Limb (tissue), 2 donors: Measurements from ENCODE around the gene CHAF1A.

Experiments
- DNase-seq, 2 donors: peaks; one replicate each; pipeline ENCODE4 v3.0.0-alpha.2; 2016; ENCODE audit errors: extremely low spot score in 2 of 2

The CHAF1A gene

DNA sequence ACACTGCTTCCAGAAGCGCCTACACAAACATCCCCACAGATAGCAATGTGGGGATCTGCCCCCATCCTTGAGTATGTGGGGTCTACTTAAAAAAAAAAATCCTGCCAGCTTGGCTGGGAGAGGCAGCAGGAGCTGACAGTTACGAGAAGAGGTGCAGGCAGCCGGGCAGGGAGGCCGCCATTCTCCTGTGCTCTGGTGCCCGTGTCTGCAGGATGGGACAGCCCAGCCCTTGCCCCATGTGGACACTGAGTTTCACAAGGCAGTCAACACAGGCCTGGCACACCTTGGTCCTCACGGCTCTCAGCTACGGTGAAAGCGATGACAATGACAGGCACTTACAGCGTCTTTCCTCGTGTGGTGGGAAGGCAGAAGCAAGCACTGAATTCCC is 35.1 kb upstream of the CHAF1A start:
- DNase-seq = no peak

DNA sequence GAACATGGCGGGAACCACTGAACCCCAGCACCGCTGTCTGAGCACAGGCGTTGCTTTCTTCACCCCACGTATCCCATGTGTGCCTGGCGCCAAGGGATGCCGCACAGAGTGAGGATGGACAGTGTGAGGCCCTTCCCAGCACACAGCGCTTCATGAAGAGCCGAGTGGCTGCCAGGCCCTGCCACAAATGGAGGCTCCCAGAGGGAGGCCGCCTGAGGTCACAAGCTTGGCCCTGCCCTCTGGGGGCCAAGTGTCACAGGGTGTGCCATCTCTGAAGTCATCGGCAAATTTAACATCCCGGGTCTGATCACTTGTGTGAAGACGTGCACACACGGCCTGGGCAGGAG is 34.7 kb upstream of the CHAF1A start:
- DNase-seq = no peak

DNA sequence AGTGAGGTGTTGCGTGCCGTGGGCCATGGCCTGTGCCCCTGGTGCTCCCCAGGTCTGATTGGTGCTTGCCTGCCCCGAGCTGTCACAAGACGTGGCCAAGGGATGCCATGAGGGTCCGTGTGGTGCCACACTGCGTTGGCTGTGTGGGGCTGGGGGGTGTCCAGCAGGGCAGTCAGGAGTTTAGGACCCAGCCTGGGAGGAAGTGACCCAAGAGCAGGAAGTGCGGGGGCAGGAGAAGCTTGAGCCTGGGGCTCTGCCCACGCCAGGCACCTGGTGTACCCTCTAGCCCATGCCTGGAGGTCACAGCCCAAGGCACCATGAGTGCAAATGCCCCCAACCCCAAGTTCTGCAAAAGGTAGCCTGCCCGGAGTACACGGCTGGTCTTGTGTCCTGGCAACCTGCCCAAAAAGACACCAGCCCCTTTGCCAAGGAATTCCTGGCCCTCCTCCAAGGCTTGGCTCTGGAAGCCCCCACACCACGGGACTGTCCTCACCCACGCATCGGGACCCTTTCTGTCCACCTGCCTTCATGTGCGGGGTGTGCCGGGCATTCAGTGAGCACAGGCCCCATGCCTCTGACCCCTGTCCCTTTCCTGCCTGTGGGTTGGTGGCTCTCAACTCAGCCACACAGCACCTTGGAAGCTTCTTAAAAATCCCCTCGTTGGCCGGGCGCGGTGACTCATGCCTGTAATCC is 34.2 kb upstream of the CHAF1A start:
- no peak for DNase-seq

GRCh38 chr19:4369109-4369887 is 33.1 kb upstream of the CHAF1A start:
- no peak for DNase-seq

- DNase-seq = no peak
Observed at GRCh38 chr19:4369888-4370260, 32.6 kb upstream of the CHAF1A start.

DNA sequence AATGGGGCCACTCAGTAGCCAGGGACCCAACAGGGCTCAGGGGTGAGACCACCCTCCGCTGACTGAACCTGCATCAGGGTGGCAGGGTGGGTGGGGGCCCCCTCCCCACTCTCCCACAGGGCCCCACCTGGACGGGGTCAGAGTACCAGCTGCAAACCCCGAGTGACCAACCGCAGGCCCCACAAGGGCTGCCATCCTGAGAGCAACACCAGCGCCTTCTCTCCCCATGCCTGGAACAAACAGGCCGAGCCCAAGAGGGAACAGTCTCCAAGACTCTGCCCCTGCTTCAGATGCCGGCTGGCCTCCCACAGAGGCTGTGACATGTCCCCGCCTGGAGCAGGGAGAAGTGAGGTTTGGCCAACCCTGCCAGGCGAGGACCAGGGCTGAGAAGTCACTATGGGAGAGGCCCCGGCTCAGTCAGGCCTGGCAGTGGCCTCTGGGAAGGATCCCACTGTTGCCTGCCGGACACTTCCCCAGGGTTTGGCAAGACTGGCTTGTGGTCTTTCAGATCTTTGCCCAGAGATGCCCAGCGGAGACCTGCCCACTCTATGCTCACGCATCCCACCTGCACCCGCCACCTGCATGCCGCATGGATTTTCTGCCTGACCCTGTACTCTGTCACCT is 31.9 kb upstream of the CHAF1A start:
- DNase-seq = no peak

GRCh38 chr19:4371247-4372164 is 30.9 kb upstream of the CHAF1A start:
- peak in 1 of 2 donors; percentile 53 for DNase-seq

GRCh38 chr19:4372165-4373012 is 30.1 kb upstream of the CHAF1A start:
- peak in 1 of 2 donors; percentile 35 for DNase-seq

DNA sequence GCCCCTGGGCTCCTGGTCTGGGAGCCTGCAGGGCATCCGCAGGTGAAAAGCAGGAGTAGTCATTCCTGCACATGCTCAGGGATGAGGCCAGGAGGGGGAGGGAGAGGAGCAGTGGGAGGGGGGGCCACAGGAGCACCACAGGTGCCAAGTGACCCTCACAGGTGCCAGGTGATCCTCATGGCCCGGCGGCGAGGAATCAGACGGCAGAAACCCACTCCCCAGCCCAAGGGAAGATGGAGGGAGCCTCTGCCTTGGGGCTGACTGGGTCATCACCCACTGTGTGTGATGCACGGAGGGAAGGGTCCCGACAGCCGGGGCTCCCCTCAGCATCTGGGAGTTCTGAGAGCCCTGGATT is 29.4 kb upstream of the CHAF1A start:
- DNase-seq = no peak

GRCh38 chr19:4373601-4374497 is 28.6 kb upstream of the CHAF1A start:
- peak in 1 of 2 donors; percentile 32 for DNase-seq

DNA sequence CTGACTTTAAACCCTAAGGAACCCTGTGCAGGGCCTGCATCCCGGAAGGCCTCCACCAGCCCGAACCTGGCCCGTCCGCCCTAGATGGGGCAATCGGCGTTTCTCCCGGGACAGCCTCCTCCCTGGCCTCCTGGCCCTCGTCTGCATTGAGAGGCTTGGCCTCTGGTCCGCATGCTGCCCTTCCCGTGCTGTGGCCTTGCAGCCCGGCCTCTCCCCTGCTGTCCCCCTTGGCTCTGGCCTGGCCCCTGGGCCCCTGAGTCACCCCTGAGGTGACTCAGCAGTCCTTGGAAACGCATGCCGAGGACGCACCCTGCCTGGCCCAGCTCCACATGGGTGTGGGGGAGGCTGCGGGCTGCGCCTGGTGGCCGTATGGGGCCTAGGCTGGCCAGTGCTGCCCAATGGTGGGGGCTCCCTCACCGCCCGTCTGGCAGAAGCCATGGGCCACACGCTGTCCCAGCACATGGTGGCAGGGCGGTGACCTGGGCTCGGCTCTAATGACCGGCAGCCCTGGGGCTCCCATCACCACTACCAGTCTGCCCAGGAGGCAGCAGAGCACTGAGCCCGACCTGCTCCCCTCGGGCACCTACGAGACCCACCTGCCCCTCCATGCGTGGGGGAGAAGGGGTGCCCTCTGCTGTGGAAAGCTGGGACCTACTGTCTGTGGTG is 27.8 kb upstream of the CHAF1A start:
- peak in 1 of 2 donors; percentile 38 for DNase-seq

DNA sequence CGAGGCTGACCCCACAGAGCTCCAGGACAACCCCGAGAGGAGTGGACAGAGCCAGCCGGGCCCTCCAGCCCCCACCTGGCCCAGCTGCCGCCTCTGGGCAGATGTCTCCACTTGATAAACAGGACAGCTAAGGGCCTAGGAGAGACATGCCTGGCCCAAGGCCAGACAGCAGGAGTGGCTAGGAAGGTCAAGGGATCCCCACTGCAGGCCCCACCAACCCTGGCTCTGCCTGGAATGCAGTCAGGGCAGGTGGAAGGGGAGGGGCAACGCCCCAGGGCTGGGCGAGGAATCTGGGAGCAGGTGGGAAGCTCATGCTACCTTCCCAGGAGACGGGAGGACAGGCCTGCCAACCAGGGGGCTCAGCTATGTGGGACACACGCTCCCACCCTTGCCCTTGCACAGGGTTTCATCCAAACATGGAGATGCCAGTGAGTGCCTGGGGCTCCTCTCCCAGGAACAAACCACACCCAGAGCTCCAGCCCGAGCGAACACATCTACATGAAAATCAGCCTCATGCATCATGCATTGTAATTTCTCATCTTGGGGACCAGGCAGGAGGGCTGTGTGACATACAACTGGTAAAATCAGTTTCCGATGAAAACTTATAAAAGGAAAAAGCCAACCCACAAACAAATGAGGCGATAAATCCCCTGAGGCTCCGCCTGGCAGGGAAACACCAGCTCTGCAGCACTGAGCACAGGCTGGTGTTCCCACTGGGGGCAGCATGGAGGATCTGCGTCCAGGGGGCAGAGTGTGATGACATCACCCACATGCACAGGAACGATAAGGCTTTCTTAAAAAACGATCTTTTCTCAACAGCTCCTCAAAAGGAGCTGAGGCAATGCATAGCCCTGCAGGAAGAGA is 27.0 kb upstream of the CHAF1A start:
- peak in 1 of 2 donors; percentile 60 for DNase-seq

DNA sequence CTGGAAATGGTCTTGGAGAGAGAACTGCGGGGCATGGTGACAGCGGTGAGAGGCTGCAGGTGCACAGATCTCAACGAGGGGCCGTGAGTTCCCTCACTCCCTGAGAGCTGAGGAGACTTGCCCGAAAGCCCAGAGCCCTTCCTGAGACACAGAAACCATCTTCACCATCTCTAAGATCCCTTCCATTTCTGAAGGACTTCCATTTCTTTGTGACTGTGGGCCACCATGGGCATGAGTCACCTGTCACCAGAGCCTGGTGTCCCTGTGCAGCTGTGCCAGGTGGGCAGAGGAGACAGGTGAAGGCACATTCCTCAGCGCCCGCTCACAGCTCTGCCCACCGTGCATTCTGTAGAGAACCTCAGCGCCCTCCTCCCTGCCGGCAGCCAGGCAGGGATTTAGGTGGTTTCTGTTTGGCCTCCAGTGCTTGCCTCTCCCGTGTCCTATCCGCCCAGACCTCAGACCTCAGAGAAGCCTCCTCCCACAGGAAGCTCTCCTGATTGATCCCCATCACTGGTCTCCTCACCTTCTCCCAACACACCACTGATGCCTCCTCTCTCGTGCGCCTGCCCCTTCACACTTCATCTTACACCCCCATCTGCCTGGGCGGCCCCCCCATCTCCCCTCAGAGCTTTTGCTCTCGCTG is 26.3 kb upstream of the CHAF1A start:
- DNase-seq = no peak

- DNase-seq = no peak
Observed at GRCh38 chr19:4376671-4376990, 25.8 kb upstream of the CHAF1A start.

DNA sequence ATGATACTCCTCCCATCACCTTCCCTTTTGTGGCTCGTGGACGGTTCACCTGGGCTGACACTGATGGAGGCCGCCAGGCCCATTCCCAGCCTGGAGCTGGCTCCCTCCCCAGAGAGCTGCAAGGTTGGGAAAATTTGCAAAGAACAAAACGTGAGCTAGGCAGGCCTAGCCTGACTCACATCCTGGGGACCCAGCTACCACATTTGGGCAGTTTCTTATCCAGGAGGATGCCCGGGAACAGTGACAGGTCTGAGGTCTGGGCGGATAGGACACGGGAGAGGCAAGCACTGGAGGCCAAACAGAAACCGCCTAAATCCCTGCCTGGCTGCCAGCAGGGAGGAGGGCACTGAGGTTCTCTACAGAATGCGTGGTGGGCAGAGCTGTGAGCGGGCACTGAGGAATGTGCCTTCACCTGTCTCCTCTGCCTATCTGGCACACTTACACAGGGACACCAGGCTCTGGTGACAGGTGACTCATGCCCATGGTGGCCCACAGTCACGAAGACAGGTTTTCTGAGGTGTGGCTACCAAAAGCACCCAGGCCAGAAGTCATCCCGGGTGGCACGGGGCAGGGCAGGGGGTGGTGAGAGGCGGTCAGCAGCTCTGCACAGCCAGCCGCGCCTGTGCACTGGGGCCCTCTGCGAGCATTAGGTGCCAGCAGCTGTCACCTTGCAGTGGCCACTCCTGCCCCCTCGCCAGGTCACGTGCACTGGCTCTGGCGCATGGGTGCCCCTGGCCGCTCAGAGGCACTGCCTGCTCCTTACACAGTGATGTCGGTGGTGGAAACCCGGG is 25.3 kb upstream of the CHAF1A start:
- no peak for DNase-seq

GRCh38 chr19:4378886-4379285 is 23.6 kb upstream of the CHAF1A start:
- no peak for DNase-seq
